Sigmoid colon (tissue), 7 donors: ENCODE results near the gene SMIM44. TPM values are rescaled to one million over a fixed set of nuclear protein-coding genes. Genes with fewer than 3 reads are reported as not detected.

ENCODE experiments used
- DNase-seq: peaks from one replicate; pipeline ENCODE4 v3.0.0-alpha.2; 2019
- H3K27ac ChIP-seq, 4 donors: fragments of 200-600 bp; sonication (generic); one replicate each; pipeline ENCODE4 v1.5.1; 2016 to 2019; ENCODE audit warnings: mild to moderate bottlenecking in 1 of 4
- H3K27me3 ChIP-seq, 3 donors: fragments of 200-600 bp; sonication (generic); one replicate each; pipeline ENCODE4 v1.5.1; 2019; ENCODE audit warnings: mild to moderate bottlenecking in 1 of 3
- H3K36me3 ChIP-seq, 4 donors: fragments of 200-600 bp; sonication (generic); one replicate each; pipeline ENCODE4 v1.5.1; 2016 to 2019
- H3K4me1 ChIP-seq, 4 donors: fragments of 200-600 bp; sonication (generic); one replicate each; pipeline ENCODE4 v1.5.1; 2017 to 2019
- H3K4me3 ChIP-seq, 4 donors: fragments of 200-600 bp; sonication (generic); one replicate each; pipeline ENCODE4 v1.5.1; 2017 to 2019; ENCODE audit warnings: mild to moderate bottlenecking in 2 of 4, moderate library complexity in 1 of 4
- H3K9me3 ChIP-seq, 4 donors: fragments of 200-600 bp in 3 of 4; sonication (generic) in 3 of 4; one replicate each; pipeline versions ENCODE4 v1.5.1 to v1.6.1; 2013 to 2019
- CTCF ChIP-seq, 4 experiments: fragments of 450-650 bp in 3 of 4; fragments of 200-600 bp in 1 of 4; IDR thresholded peaks; one replicate each; pipeline ENCODE4 v1.5.1; 2016 to 2019; ENCODE audit warnings: antibody characterized with exemption in 4 of 4, mild to moderate bottlenecking in 3 of 4, moderate library complexity in 2 of 4
- EP300 ChIP-seq, 4 donors: sonication (generic); formaldehyde crosslinking; IDR thresholded peaks; one replicate each; pipeline ENCODE4 v1.6.1; 2017; ENCODE audit warnings: antibody characterized with exemption in 4 of 4
- POLR2A ChIP-seq, 2 donors: fragments of 450-650 bp; IDR thresholded peaks; one replicate each; pipeline ENCODE4 v1.6.1; 2016; ENCODE audit warnings: antibody characterized with exemption in 2 of 2, mild to moderate bottlenecking in 2 of 2, moderate library complexity in 2 of 2
- POLR2AphosphoS5 ChIP-seq, 4 donors: sonication (generic); formaldehyde crosslinking; IDR thresholded peaks; one replicate each; pipeline ENCODE4 v1.6.1; 2017; ENCODE audit warnings: antibody characterized with exemption in 4 of 4
- WGBS, 2 donors: extraction: QIAGEN DNeasy Blood & Tissue Kit; methylation state at CpG; one replicate each; pipeline ENCODE4 v1.1.7; 2013; 5-methylcytosine and 5-hydroxymethylcytosine counted together
- intact Hi-C: fragments of 100-400 bp; cut with DNase I; formaldehyde crosslinking; loops from one replicate; pipeline ENCODE4 v1.15.1; 2023
- polyA plus RNA-seq, 3 donors: library from polyadenylated mRNA; stranded (reverse); fragments of 200-250 nt; gene quantifications; one replicate each; pipeline ENCODE4 v1.2.3, GENCODE V29; 2013
- total RNA-seq, 4 donors: library from RNA; depleted of rRNA; stranded (reverse); fragments of >200 nt; gene quantifications; one replicate each; pipeline ENCODE4 v1.1.0, GENCODE V29; 2016
- donor health status: healthy with polysubstance abuse.
- donor health status: Bipolar disorder and iron deficiency.
- donor health status: healthy.

Gene SMIM44
- total and polyA plus RNA-seq, 7 donors: 2.9 TPM; not detected in 6

- H3K27ac ChIP-seq: peak overlapping the region; percentile 82 to 92 (median 88)
- no peak overlapping the region for H3K4me3 ChIP-seq
- H3K9me3 ChIP-seq: no peaks in the 10 kb centered on the region
- peaks cover 22 to 71% (median 43%) of the 10 kb centered on the region in 4 donors for H3K36me3 ChIP-seq
- DNase-seq: no peak
- no peaks in the 10 kb centered on the region for H3K27me3 ChIP-seq
- intact Hi-C loops: no loop called here
- peaks cover 0 to 68% (median 58%) of the 10 kb centered on the region in 4 donors for H3K4me1 ChIP-seq
- WGBS, 2 donors: 63 to 80% methylated on average over 22 of the region's 22 CpGs
- TF ChIP-seq EP300 (IDR thresholded peaks at IDR 0.05) (peak in 1 of 4 donors; percentile 29), CTCF (IDR thresholded peaks at IDR 0.05) (no peak), POLR2A (IDR thresholded peaks at IDR 0.05) (no peak), POLR2AphosphoS5 (IDR thresholded peaks at IDR 0.05) (peak in 1 of 4 donors; percentile 10)
Observed at GRCh38 chr19:3457528-3458228, 25.6 kb downstream of the SMIM44 start.

- WGBS, 2 donors: 90 to 91% methylated on average over 18 of the region's 18 CpGs
- TF ChIP-seq POLR2A (IDR thresholded peaks at IDR 0.05) (no peak), POLR2AphosphoS5 (IDR thresholded peaks at IDR 0.05) (no peak), EP300 (IDR thresholded peaks at IDR 0.05) (no peak), CTCF (IDR thresholded peaks at IDR 0.05) (no peak)
- Histone ChIP-seq H3K27ac (peak overlapping the region; percentile 82 to 92 (median 88)), H3K4me1 (peaks cover 0 to 66% (median 59%) of the 10 kb centered on the region in 4 donors), H3K9me3 (no peaks in the 10 kb centered on the region), H3K36me3 (peaks cover 29 to 71% (median 47%) of the 10 kb centered on the region in 4 donors), H3K27me3 (no peaks in the 10 kb centered on the region), H3K4me3 (no peak overlapping the region)
- no peak for DNase-seq
- intact Hi-C loops: no loop called here
Observed at GRCh38 chr19:3456925-3457527, 26.2 kb downstream of the SMIM44 start.

GRCh38 chr19:3455960-3456601 is 27.2 kb downstream of the SMIM44 start:
- 89 to 90% methylated on average over 37 of the region's 37 CpGs for WGBS, 2 donors
- Histone ChIP-seq H3K27ac (peak overlapping the region; percentile 82 to 92 (median 88)), H3K36me3 (peaks cover 29 to 66% (median 48%) of the 10 kb centered on the region in 4 donors), H3K4me3 (no peak overlapping the region), H3K27me3 (no peaks in the 10 kb centered on the region), H3K4me1 (peaks cover 0 to 75% (median 66%) of the 10 kb centered on the region in 4 donors), H3K9me3 (no peaks in the 10 kb centered on the region)
- intact Hi-C loops: no loop called here
- TF ChIP-seq EP300 (IDR thresholded peaks at IDR 0.05) (no peak), CTCF (IDR thresholded peaks at IDR 0.05) (no peak)
- DNase-seq: no peak

GRCh38 chr19:3455393-3455955 is 27.8 kb downstream of the SMIM44 start:
- Histone ChIP-seq H3K36me3 (peaks cover 29 to 64% (median 52%) of the 10 kb centered on the region in 4 donors), H3K9me3 (no peaks in the 10 kb centered on the region), H3K27me3 (no peaks in the 10 kb centered on the region), H3K4me3 (no peak overlapping the region), H3K4me1 (peaks cover 0 to 74% (median 64%) of the 10 kb centered on the region in 4 donors), H3K27ac (peak overlapping the region; percentile 82 to 92 (median 88))
- intact Hi-C loops: no loop called here
- TF ChIP-seq EP300 (IDR thresholded peaks at IDR 0.05): no peak
- DNase-seq: no peak
- 86 to 87% methylated on average over 7 of the region's 7 CpGs for WGBS, 2 donors
